ENCODE results near the gene RRP12.

GRCh38 chr10:97445357-97445721 is 44.2 kb upstream of the RRP12 start:
- TF ChIP-seq, protein P1, sequence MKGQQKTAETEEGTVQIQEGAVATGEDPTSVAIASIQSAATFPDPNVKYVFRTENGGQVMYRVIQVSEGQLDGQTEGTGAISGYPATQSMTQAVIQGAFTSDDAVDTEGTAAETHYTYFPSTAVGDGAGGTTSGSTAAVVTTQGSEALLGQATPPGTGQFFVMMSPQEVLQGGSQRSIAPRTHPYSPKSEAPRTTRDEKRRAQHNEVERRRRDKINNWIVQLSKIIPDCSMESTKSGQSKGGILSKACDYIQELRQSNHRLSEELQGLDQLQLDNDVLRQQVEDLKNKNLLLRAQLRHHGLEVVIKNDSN (CRISPR knock-in tag; IDR thresholded peaks at IDR 0.05): no peak
- TF ChIP-seq, protein P2, sequence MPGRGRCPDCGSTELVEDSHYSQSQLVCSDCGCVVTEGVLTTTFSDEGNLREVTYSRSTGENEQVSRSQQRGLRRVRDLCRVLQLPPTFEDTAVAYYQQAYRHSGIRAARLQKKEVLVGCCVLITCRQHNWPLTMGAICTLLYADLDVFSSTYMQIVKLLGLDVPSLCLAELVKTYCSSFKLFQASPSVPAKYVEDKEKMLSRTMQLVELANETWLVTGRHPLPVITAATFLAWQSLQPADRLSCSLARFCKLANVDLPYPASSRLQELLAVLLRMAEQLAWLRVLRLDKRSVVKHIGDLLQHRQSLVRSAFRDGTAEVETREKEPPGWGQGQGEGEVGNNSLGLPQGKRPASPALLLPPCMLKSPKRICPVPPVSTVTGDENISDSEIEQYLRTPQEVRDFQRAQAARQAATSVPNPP (IDR thresholded peaks at IDR 0.05; ENCODE audit: borderline replicate concordance, insufficient read depth, insufficient read length): no peak
- TF ChIP-seq, protein P3, sequence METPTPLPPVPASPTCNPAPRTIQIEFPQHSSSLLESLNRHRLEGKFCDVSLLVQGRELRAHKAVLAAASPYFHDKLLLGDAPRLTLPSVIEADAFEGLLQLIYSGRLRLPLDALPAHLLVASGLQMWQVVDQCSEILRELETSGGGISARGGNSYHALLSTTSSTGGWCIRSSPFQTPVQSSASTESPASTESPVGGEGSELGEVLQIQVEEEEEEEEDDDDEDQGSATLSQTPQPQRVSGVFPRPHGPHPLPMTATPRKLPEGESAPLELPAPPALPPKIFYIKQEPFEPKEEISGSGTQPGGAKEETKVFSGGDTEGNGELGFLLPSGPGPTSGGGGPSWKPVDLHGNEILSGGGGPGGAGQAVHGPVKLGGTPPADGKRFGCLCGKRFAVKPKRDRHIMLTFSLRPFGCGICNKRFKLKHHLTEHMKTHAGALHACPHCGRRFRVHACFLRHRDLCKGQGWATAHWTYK (CRISPR knock-in tag; IDR thresholded peaks at IDR 0.05): no peak
- TF ChIP-seq ZNF224 (CRISPR knock-in tag; IDR thresholded peaks at IDR 0.05): no peak
- TF ChIP-seq, protein P4, sequence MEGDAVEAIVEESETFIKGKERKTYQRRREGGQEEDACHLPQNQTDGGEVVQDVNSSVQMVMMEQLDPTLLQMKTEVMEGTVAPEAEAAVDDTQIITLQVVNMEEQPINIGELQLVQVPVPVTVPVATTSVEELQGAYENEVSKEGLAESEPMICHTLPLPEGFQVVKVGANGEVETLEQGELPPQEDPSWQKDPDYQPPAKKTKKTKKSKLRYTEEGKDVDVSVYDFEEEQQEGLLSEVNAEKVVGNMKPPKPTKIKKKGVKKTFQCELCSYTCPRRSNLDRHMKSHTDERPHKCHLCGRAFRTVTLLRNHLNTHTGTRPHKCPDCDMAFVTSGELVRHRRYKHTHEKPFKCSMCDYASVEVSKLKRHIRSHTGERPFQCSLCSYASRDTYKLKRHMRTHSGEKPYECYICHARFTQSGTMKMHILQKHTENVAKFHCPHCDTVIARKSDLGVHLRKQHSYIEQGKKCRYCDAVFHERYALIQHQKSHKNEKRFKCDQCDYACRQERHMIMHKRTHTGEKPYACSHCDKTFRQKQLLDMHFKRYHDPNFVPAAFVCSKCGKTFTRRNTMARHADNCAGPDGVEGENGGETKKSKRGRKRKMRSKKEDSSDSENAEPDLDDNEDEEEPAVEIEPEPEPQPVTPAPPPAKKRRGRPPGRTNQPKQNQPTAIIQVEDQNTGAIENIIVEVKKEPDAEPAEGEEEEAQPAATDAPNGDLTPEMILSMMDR (IDR thresholded peaks at IDR 0.05 in 2 of 3, conservative IDR thresholded peaks at IDR 0.05 in 1 of 3; ENCODE audit: insufficient read depth in 2 of 3, low read depth in 1 of 3, low read length in 3 of 3): no peak
- TF ChIP-seq, protein P5, sequence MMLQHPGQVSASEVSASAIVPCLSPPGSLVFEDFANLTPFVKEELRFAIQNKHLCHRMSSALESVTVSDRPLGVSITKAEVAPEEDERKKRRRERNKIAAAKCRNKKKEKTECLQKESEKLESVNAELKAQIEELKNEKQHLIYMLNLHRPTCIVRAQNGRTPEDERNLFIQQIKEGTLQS (IDR thresholded peaks at IDR 0.05): no peak; the same call in 1 of the 2 replicates
- TF ChIP-seq, protein P5 (CRISPR knock-in tag; conservative IDR thresholded peaks at IDR 0.05): no peak
- TF ChIP-seq, protein P6, sequence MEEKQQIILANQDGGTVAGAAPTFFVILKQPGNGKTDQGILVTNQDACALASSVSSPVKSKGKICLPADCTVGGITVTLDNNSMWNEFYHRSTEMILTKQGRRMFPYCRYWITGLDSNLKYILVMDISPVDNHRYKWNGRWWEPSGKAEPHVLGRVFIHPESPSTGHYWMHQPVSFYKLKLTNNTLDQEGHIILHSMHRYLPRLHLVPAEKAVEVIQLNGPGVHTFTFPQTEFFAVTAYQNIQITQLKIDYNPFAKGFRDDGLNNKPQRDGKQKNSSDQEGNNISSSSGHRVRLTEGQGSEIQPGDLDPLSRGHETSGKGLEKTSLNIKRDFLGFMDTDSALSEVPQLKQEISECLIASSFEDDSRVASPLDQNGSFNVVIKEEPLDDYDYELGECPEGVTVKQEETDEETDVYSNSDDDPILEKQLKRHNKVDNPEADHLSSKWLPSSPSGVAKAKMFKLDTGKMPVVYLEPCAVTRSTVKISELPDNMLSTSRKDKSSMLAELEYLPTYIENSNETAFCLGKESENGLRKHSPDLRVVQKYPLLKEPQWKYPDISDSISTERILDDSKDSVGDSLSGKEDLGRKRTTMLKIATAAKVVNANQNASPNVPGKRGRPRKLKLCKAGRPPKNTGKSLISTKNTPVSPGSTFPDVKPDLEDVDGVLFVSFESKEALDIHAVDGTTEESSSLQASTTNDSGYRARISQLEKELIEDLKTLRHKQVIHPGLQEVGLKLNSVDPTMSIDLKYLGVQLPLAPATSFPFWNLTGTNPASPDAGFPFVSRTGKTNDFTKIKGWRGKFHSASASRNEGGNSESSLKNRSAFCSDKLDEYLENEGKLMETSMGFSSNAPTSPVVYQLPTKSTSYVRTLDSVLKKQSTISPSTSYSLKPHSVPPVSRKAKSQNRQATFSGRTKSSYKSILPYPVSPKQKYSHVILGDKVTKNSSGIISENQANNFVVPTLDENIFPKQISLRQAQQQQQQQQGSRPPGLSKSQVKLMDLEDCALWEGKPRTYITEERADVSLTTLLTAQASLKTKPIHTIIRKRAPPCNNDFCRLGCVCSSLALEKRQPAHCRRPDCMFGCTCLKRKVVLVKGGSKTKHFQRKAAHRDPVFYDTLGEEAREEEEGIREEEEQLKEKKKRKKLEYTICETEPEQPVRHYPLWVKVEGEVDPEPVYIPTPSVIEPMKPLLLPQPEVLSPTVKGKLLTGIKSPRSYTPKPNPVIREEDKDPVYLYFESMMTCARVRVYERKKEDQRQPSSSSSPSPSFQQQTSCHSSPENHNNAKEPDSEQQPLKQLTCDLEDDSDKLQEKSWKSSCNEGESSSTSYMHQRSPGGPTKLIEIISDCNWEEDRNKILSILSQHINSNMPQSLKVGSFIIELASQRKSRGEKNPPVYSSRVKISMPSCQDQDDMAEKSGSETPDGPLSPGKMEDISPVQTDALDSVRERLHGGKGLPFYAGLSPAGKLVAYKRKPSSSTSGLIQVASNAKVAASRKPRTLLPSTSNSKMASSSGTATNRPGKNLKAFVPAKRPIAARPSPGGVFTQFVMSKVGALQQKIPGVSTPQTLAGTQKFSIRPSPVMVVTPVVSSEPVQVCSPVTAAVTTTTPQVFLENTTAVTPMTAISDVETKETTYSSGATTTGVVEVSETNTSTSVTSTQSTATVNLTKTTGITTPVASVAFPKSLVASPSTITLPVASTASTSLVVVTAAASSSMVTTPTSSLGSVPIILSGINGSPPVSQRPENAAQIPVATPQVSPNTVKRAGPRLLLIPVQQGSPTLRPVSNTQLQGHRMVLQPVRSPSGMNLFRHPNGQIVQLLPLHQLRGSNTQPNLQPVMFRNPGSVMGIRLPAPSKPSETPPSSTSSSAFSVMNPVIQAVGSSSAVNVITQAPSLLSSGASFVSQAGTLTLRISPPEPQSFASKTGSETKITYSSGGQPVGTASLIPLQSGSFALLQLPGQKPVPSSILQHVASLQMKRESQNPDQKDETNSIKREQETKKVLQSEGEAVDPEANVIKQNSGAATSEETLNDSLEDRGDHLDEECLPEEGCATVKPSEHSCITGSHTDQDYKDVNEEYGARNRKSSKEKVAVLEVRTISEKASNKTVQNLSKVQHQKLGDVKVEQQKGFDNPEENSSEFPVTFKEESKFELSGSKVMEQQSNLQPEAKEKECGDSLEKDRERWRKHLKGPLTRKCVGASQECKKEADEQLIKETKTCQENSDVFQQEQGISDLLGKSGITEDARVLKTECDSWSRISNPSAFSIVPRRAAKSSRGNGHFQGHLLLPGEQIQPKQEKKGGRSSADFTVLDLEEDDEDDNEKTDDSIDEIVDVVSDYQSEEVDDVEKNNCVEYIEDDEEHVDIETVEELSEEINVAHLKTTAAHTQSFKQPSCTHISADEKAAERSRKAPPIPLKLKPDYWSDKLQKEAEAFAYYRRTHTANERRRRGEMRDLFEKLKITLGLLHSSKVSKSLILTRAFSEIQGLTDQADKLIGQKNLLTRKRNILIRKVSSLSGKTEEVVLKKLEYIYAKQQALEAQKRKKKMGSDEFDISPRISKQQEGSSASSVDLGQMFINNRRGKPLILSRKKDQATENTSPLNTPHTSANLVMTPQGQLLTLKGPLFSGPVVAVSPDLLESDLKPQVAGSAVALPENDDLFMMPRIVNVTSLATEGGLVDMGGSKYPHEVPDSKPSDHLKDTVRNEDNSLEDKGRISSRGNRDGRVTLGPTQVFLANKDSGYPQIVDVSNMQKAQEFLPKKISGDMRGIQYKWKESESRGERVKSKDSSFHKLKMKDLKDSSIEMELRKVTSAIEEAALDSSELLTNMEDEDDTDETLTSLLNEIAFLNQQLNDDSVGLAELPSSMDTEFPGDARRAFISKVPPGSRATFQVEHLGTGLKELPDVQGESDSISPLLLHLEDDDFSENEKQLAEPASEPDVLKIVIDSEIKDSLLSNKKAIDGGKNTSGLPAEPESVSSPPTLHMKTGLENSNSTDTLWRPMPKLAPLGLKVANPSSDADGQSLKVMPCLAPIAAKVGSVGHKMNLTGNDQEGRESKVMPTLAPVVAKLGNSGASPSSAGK (IDR thresholded peaks at IDR 0.05): no peak
- no peak for TF ChIP-seq TBP (optimal IDR thresholded peaks at IDR 0.05; ENCODE audit: low read depth, low read length)
- TF ChIP-seq POLR2A (conservative IDR thresholded peaks at IDR 0.05): no peak
- TF ChIP-seq FOXP1 (CRISPR knock-in tag; IDR thresholded peaks at IDR 0.05): no peak

All from K562 (cell line).